MG63 (cell line): ENCODE measurements around the gene ABCA1. TPM values are rescaled to one million over a fixed set of nuclear protein-coding genes. Genes with fewer than 3 reads are reported as not detected.
"Not testable (repeated sequence)": the region's sequence is repeated elsewhere in the genome, so short reads cannot be mapped to it uniquely, and the experiment has no call there.

ENCODE experiments used
- DNase-seq: peaks from one replicate; pipeline ENCODE4 v3.0.0-alpha.2; 2020
- H3K27me3 ChIP-seq: fragments of 250-450 bp; sonication (Bioruptor Pico); 2 replicates; pipeline ENCODE4 v1.5.1; 2020; ENCODE audit warnings: mild to moderate bottlenecking, moderate library complexity
- H3K36me3 ChIP-seq: fragments of 250-450 bp; sonication (Bioruptor Pico); 2 replicates; pipeline ENCODE4 v1.5.1; 2020; ENCODE audit warnings: mild to moderate bottlenecking, moderate library complexity
- H3K4me3 ChIP-seq: fragments of 250-450 bp; sonication (Bioruptor Pico); 2 replicates; pipeline ENCODE4 v1.5.1; 2020; ENCODE audit warnings: mild to moderate bottlenecking, moderate library complexity
- H3K9me3 ChIP-seq: fragments of 250-450 bp; sonication (Bioruptor Pico); 2 replicates; pipeline ENCODE4 v1.5.1; 2020; ENCODE audit warnings: mild to moderate bottlenecking, moderate library complexity
- total RNA-seq: library from RNA; depleted of rRNA; stranded (reverse); fragments of >200 nt; shearing (Covaris generic); gene quantifications from 2 replicates; pipeline ENCODE4 v1.2.3, GENCODE V29; 2014; ENCODE audit warnings: low replicate concordance

Gene ABCA1
- total RNA-seq, 1 experiment from 2014 or later: 2.4 TPM

GRCh38 chr9:104779946-104780535 lies 147.9 kb downstream of the ABCA1 start:
- H3K4me3 ChIP-seq: no peak overlapping the region
- H3K27me3 ChIP-seq: no peaks in the 10 kb centered on the region
- no peaks in the 10 kb centered on the region for H3K9me3 ChIP-seq
- no peaks in the 10 kb centered on the region for H3K36me3 ChIP-seq
- no peak for DNase-seq

GRCh38 chr9:104779334-104779733 lies 148.6 kb downstream of the ABCA1 start:
- H3K36me3 ChIP-seq: no peaks in the 10 kb centered on the region
- H3K27me3 ChIP-seq: no peaks in the 10 kb centered on the region
- H3K4me3 ChIP-seq: no peak overlapping the region
- no peak for DNase-seq
- no peaks in the 10 kb centered on the region for H3K9me3 ChIP-seq

DNA sequence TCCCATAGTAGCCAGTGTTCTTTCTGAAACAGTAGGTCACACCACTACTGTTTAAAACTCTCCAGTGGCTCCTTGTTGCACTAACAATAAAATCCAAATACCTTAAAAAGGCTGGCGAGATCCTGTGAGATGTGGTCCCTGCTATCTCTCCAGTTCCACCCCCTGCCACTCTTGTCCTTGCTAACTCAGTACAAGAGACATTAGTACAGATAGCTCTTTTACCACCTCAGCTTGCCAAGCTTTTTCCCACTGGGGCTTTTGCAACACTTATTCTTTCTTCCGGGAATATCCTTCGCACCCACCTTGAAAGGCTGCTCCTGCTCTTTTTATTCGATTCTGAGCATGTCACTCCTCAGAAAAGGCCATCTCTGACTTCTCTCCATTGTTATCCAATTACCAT lies 149.2 kb downstream of the ABCA1 start:
- Histone ChIP-seq H3K36me3 (no peaks in the 10 kb centered on the region), H3K4me3 (no peak overlapping the region), H3K27me3 (no peaks in the 10 kb centered on the region), H3K9me3 (no peaks in the 10 kb centered on the region)
- no peak for DNase-seq

GRCh38 chr9:104776797-104777196 lies 151.2 kb downstream of the ABCA1 start:
- H3K9me3 ChIP-seq: no peaks in the 10 kb centered on the region
- H3K27me3 ChIP-seq: no peaks in the 10 kb centered on the region
- no peak for DNase-seq
- H3K36me3 ChIP-seq: no peaks in the 10 kb centered on the region
- no peak overlapping the region for H3K4me3 ChIP-seq

GRCh38 chr9:104775976-104776375 lies 152.0 kb downstream of the ABCA1 start:
- no peak for DNase-seq
- Histone ChIP-seq H3K9me3 (no peaks in the 10 kb centered on the region), H3K36me3 (no peaks in the 10 kb centered on the region), H3K4me3 (no peak overlapping the region), H3K27me3 (no peaks in the 10 kb centered on the region)

GRCh38 chr9:104775574-104775936 lies 152.4 kb downstream of the ABCA1 start:
- no peaks in the 10 kb centered on the region for H3K9me3 ChIP-seq
- H3K4me3 ChIP-seq: no peak overlapping the region
- no peaks in the 10 kb centered on the region for H3K36me3 ChIP-seq
- H3K27me3 ChIP-seq: no peaks in the 10 kb centered on the region
- DNase-seq: no peak

DNA sequence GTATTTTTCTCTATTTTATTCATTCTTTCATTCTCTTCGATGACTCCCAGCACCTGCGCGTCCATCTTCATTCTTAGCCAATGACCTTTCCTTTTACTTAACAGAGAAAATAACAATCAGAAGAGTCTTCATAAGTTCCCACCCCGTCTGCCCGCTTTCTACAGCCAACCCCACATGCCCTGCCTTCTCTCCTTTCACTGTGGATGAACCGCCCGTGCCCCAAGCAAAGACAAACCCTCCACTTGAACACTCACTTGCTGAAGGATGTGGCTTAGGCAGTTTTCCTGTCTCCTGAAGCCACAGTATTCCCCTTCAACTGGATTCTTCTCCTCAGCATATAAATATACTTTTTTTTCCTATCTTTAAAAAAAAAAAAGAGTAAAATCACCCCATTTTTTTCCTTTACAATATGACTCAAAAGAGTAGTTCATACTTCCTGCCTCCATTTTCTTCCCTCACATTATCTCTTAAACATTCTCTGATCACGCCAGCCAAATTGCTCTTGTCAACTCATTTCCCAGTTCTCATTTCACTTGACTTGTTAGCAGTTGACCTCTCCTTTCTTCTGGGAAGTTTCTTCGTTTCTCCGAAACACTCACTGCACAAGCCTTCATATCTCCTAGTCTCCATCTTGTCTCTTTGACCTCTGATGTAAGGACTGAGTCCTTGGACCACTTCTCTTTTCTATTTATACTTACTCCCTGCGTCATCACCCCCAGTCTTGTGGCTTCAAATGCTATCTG lies 153.0 kb downstream of the ABCA1 start:
- Histone ChIP-seq H3K9me3 (no peaks in the 10 kb centered on the region), H3K36me3 (no peaks in the 10 kb centered on the region), H3K27me3 (no peaks in the 10 kb centered on the region), H3K4me3 (no peak overlapping the region)
- DNase-seq: no peak

GRCh38 chr9:104774132-104774531 lies 153.8 kb downstream of the ABCA1 start:
- Histone ChIP-seq H3K4me3 (no peak overlapping the region), H3K36me3 (no peaks in the 10 kb centered on the region), H3K27me3 (no peaks in the 10 kb centered on the region), H3K9me3 (no peaks in the 10 kb centered on the region)
- DNase-seq: no peak

DNA sequence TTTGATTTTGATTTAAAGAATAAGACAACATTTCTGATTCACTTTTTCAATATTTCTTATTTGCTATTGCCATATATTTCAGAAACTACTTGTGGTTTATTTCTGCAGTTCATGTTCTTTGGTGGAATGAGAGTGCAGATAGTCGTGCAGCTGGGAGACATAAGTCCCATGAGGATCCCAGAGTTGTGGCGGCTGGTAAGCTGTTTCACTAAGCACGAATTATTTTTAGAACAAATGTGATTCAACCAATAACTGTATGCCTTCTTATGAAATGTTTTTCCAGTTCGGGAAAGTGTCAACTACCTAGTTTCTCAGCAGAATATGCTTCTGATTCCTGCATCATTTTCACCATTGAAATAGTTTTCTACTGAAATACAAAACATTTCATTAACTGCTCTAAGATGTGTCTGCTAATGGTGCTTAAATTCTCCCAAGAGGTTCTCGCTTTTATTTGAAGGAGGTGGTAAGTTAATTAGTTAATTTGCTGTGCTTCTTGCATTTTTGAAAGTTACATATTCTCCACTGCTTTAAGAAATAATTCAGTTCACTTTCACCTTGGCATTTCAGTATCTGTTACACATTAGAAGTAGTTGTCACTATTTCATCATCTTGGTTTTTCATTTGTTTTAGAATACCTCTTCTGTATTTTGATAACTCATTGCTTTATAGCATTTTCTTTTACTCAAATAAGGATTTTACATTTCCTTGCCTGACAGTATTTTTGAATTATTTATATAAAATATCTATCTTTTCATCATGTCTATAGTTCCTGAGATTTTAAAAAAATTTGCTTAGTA lies 155.0 kb downstream of the ABCA1 start:
- H3K4me3 ChIP-seq: no peak overlapping the region
- H3K36me3 ChIP-seq: no peaks in the 10 kb centered on the region
- no peaks in the 10 kb centered on the region for H3K9me3 ChIP-seq
- DNase-seq: no peak
- no peaks in the 10 kb centered on the region for H3K27me3 ChIP-seq

DNA sequence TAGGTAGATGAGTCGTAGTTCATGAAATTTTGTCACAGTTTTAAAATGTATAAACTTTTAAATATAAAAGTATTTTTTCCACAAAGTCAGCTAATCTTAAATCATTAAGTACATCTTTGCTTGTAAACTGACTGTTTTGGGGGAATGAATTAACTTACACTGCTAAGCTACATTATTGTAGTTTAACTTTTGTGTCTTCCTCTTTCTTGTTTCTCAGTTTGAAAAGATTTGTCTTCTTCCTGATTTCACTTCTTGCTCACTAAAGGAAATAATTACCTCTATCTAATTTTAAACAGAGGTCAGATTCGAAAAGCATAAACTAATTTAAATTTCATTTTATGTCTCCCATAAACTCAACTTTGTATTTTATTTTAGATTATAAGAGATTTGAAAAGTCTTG lies 158.3 kb downstream of the ABCA1 start:
- Histone ChIP-seq H3K36me3 (no peaks in the 10 kb centered on the region), H3K9me3 (no peaks in the 10 kb centered on the region), H3K4me3 (no peak overlapping the region), H3K27me3 (no peaks in the 10 kb centered on the region)
- no peak for DNase-seq

GRCh38 chr9:104769029-104769428 lies 158.9 kb downstream of the ABCA1 start:
- not testable (repeated sequence) for H3K4me3 ChIP-seq, DNase-seq, H3K36me3 ChIP-seq, H3K9me3 ChIP-seq, H3K27me3 ChIP-seq

- Histone ChIP-seq H3K27me3 (no peaks in the 10 kb centered on the region), H3K4me3 (no peak overlapping the region), H3K36me3 (no peaks in the 10 kb centered on the region), H3K9me3 (no peaks in the 10 kb centered on the region)
- DNase-seq: no peak
Observed at GRCh38 chr9:104767507-104767906, 160.4 kb downstream of the ABCA1 start.

DNA sequence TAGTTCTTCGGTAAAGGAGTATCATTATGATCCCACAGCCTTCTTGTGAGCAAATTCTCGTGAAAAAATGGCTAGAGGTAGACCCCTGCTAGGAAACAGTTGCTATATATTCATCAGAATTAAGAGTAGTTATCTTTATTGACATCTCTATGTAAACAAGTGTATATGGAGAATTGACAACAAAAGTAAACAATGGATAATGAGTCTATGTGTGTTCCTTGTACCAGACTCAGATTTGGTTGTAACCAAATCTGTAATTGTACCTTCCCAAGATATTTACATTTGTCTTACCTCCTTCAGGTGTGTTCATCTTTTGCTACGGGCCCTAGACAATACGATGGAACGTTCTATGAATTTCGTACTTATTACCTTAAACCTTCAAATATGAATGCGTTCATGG lies 161.9 kb downstream of the ABCA1 start:
- Histone ChIP-seq H3K4me3 (no peak overlapping the region), H3K36me3 (no peaks in the 10 kb centered on the region), H3K9me3 (no peaks in the 10 kb centered on the region), H3K27me3 (no peaks in the 10 kb centered on the region)
- DNase-seq: no peak

GRCh38 chr9:104765138-104765537 lies 162.8 kb downstream of the ABCA1 start:
- DNase-seq: no peak
- H3K27me3 ChIP-seq: no peaks in the 10 kb centered on the region
- H3K4me3 ChIP-seq: no peak overlapping the region; the same call in 1 of the 2 replicates
- H3K9me3 ChIP-seq: no peaks in the 10 kb centered on the region
- peaks cover 2% of the 10 kb centered on the region; the same call in 1 of the 2 replicates for H3K36me3 ChIP-seq

GRCh38 chr9:104758974-104759373 lies 169.0 kb downstream of the ABCA1 start:
- H3K36me3 ChIP-seq: peaks cover 2% of the 10 kb centered on the region; the same call in 1 of the 2 replicates
- H3K27me3 ChIP-seq: no peaks in the 10 kb centered on the region
- H3K9me3 ChIP-seq: no peaks in the 10 kb centered on the region
- H3K4me3 ChIP-seq: no peak overlapping the region
- DNase-seq: no peak

DNA sequence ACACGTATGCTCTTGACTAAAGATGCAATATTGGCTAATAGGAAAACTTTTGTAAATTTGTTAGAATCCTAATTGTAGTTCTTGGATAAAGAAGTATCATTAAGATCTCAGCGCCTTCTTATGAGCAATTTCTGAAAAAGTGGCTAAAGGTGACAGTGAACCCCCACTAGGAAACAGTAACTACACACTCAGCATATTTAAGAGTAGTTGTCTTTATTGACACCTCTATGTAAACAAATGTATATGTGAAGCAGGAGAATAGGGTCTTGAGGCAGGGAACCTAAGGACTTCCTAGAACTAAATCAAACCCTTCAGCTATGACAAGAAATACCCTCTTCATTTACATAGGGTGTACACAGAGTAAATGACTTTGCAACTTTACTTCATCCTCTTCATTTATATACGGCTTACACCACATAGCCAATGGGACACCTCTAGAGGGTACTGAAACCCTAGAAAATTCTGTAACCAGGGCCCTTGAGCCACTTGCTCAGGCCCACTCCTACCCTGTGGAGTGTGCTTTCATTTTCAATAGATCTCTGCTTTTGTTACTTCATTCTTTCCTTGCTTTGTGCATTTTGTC lies 177.7 kb downstream of the ABCA1 start:
- DNase-seq: no peak
- H3K4me3 ChIP-seq: no peak overlapping the region

GRCh38 chr9:104748359-104749031 lies 179.5 kb downstream of the ABCA1 start:
- no peaks in the 10 kb centered on the region for H3K27me3 ChIP-seq

More for the DNA sequence above, 177.7 kb downstream of the ABCA1 start:
- H3K36me3 ChIP-seq: peaks cover 12% of the 10 kb centered on the region
- no peaks in the 10 kb centered on the region for H3K9me3 ChIP-seq
- H3K27me3 ChIP-seq: no peaks in the 10 kb centered on the region

More at GRCh38 chr9:104748359-104749031, 179.5 kb downstream of the ABCA1 start:
- Histone ChIP-seq H3K36me3 (peaks cover 12% of the 10 kb centered on the region), H3K9me3 (no peaks in the 10 kb centered on the region), H3K4me3 (peak overlapping the region; percentile 82)
- no peak for DNase-seq
